Sigmoid colon (tissue), 4 donors: ENCODE data around the gene DIP2B.

ENCODE experiments used
- EP300 ChIP-seq, 4 donors: sonication (generic); formaldehyde crosslinking; IDR thresholded peaks; one replicate each; pipeline ENCODE4 v1.6.1; 2017; ENCODE audit warnings: antibody characterized with exemption in 4 of 4
- POLR2A ChIP-seq, 2 donors: fragments of 450-650 bp; IDR thresholded peaks; one replicate each; pipeline ENCODE4 v1.6.1; 2016; ENCODE audit warnings: antibody characterized with exemption in 2 of 2, mild to moderate bottlenecking in 2 of 2, moderate library complexity in 2 of 2
- TF ChIP-seq, protein P1 (sequence below), 4 experiments: fragments of 450-650 bp in 3 of 4; fragments of 200-600 bp in 1 of 4; IDR thresholded peaks; one replicate each; pipeline ENCODE4 v1.5.1; 2016 to 2019; ENCODE audit warnings: antibody characterized with exemption in 4 of 4, mild to moderate bottlenecking in 3 of 4, moderate library complexity in 2 of 4

DNA sequence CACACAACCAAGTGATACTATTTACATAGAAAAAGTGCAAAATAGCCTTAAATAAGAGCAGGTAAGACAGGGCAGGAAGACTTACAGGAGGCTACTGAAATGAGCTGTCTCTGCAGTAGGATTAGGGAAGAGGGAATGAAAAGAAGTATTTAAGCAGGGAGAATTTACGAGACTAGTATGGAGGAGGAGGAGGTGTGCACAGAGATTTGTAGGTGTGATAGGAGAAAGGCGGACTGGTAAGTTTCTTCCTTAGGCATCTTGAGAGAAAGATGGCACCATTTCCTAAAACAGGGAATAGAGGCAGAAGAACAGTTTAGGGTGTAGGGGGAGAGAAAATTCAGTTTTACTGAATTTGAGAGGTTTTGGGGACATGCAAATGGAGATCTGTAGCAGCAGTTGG, 25.7 kb downstream of the DIP2B start:
- TF ChIP-seq EP300 (IDR thresholded peaks at IDR 0.05) (no peak), POLR2A (IDR thresholded peaks at IDR 0.05) (no peak)
- TF ChIP-seq, protein P1, sequence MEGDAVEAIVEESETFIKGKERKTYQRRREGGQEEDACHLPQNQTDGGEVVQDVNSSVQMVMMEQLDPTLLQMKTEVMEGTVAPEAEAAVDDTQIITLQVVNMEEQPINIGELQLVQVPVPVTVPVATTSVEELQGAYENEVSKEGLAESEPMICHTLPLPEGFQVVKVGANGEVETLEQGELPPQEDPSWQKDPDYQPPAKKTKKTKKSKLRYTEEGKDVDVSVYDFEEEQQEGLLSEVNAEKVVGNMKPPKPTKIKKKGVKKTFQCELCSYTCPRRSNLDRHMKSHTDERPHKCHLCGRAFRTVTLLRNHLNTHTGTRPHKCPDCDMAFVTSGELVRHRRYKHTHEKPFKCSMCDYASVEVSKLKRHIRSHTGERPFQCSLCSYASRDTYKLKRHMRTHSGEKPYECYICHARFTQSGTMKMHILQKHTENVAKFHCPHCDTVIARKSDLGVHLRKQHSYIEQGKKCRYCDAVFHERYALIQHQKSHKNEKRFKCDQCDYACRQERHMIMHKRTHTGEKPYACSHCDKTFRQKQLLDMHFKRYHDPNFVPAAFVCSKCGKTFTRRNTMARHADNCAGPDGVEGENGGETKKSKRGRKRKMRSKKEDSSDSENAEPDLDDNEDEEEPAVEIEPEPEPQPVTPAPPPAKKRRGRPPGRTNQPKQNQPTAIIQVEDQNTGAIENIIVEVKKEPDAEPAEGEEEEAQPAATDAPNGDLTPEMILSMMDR (IDR thresholded peaks at IDR 0.05) = no peak
